K562 (cell line): ENCODE data around the gene NBPF6.
"Not testable (repeated sequence)": the region's sequence is repeated elsewhere in the genome, so short reads cannot be mapped to it uniquely, and the experiment has no call there.

Source experiments
- ELF1 ChIP-seq: fragments of 200-800 bp; sonication (Bioruptor generic); IDR thresholded peaks from 2 replicates; pipeline ENCODE4 v1.6.1; 2016; ENCODE audit warnings: missing genetic modification characterization, missing compliant biosample characterization
- FOS ChIP-seq: IDR thresholded peaks from 3 replicates; pipeline ENCODE4 v1.6.1; 2011; ENCODE audit not compliant: insufficient read length; ENCODE audit errors: extremely low read depth
- JUND ChIP-seq, 2 experiments: IDR thresholded peaks; 2 replicates in 1 of 2; 3 replicates in 1 of 2; pipeline ENCODE4 v1.6.1; 2011; ENCODE audit warnings: borderline replicate concordance in 2 of 2, low read depth in 2 of 2, low read length in 2 of 2, improper control_type of control experiment in 1 of 2, missing biosample characterization in 1 of 2, missing genetic modification characterization in 1 of 2, missing genetic modification reagents in 1 of 2
- LARP7 ChIP-seq: fragments of 450-650 bp; IDR thresholded peaks from 2 replicates; pipeline ENCODE4 v1.6.1; 2016
- MYC ChIP-seq, 2 experiments: fragments of 250-450 bp in 1 of 2; sonication (Bioruptor Pico) in 1 of 2; IDR thresholded peaks; 2 replicates each; pipeline versions ENCODE4 v1.5.1 to v1.6.1; 2012 to 2021; ENCODE audit warnings: low read depth in 2 of 2, borderline replicate concordance in 1 of 2, improper control_type of control experiment in 1 of 2, low read length in 1 of 2, mild to moderate bottlenecking in 1 of 2, moderate library complexity in 1 of 2
- POLR2G ChIP-seq: fragments of 200-400 bp; formaldehyde crosslinking; IDR thresholded peaks from 2 replicates; pipeline ENCODE4 v1.6.1; 2017; ENCODE audit warnings: low read depth, mild to moderate bottlenecking, antibody characterized with exemption, low read length, moderate library complexity
- ZBTB17 ChIP-seq: fragments of 450-650 bp; formaldehyde crosslinking; IDR thresholded peaks from 2 replicates; pipeline ENCODE4 v1.4.0; 2020; ENCODE audit warnings: mild to moderate bottlenecking
- ZNF282 ChIP-seq: sonication (generic); formaldehyde crosslinking; IDR thresholded peaks from 2 replicates; pipeline ENCODE4 v1.8.1; 2023; ENCODE audit warnings: missing genetic modification reagents
- TF ChIP-seq, protein P1 (sequence below): IDR thresholded peaks from 2 replicates; pipeline ENCODE4 v1.6.1; 2011; ENCODE audit warnings: borderline replicate concordance, low read depth, mild to moderate bottlenecking, moderate library complexity, low read length; ENCODE audit not compliant: insufficient read depth, poor library complexity, severe bottlenecking

- TF ChIP-seq ZBTB17; POLR2G; JUND (IDR thresholded peaks at IDR 0.05; ENCODE audit: borderline replicate concordance, low read depth, low read length); JUND (tag; IDR thresholded peaks at IDR 0.05; ENCODE audit: borderline replicate concordance, low read depth, low read length); LARP7; FOS; MYC (IDR thresholded peaks at IDR 0.05; ENCODE audit: low read depth, low read length); MYC (CRISPR knock-in tag; IDR thresholded peaks at IDR 0.05; ENCODE audit: borderline replicate concordance, low read depth); ELF1 (tag); ZNF282 (CRISPR knock-in tag): not testable (repeated sequence)
- TF ChIP-seq, protein P1, sequence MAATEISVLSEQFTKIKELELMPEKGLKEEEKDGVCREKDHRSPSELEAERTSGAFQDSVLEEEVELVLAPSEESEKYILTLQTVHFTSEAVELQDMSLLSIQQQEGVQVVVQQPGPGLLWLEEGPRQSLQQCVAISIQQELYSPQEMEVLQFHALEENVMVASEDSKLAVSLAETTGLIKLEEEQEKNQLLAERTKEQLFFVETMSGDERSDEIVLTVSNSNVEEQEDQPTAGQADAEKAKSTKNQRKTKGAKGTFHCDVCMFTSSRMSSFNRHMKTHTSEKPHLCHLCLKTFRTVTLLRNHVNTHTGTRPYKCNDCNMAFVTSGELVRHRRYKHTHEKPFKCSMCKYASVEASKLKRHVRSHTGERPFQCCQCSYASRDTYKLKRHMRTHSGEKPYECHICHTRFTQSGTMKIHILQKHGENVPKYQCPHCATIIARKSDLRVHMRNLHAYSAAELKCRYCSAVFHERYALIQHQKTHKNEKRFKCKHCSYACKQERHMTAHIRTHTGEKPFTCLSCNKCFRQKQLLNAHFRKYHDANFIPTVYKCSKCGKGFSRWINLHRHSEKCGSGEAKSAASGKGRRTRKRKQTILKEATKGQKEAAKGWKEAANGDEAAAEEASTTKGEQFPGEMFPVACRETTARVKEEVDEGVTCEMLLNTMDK: not testable (repeated sequence)
These were observed 67.3 kb downstream of the NBPF6 start for GRCh38 chr1:108517301-108517897.
